GM12873 (cell line): ENCODE results near the gene VWA3A.

Source experiments
- TF ChIP-seq, protein P1 (sequence below): IDR thresholded peaks from 2 replicates; pipeline ENCODE4 v1.5.1; 2012; ENCODE audit warnings: low read depth, mild to moderate bottlenecking, moderate library complexity, low read length, control low read depth; ENCODE audit not compliant: insufficient read depth; ENCODE audit errors: missing control alignments

The VWA3A gene

DNA sequence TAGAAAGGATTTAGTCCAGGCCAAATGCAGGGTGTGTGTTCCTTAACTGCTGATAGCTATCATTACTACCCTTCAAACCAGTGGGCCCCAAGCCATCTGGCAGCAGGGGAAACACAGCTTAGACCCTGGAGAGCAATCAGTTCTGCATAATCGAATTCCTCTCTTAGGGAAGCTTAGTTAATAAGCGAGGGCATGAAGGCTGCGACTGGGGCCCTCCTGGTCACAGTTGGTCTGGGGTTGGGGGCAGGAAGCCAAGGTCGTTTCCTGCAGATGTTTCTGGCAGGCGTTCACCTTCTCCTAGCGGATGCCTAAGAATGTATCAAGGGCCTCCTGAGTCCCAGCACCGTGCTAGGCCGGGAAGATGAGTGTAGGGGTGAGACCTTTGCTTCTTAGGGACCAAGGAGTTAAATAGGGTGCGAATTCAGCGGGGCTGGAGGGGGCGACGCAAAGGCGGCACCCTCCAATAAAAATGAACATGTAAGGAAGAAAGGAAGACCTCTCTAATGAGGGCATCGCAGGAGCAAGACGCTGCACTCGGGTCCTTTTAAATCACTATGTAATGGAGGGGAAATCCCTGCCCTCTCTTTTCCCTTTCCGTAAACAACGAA lies 97.2 kb downstream of the VWA3A start:
- TF ChIP-seq, protein P1, sequence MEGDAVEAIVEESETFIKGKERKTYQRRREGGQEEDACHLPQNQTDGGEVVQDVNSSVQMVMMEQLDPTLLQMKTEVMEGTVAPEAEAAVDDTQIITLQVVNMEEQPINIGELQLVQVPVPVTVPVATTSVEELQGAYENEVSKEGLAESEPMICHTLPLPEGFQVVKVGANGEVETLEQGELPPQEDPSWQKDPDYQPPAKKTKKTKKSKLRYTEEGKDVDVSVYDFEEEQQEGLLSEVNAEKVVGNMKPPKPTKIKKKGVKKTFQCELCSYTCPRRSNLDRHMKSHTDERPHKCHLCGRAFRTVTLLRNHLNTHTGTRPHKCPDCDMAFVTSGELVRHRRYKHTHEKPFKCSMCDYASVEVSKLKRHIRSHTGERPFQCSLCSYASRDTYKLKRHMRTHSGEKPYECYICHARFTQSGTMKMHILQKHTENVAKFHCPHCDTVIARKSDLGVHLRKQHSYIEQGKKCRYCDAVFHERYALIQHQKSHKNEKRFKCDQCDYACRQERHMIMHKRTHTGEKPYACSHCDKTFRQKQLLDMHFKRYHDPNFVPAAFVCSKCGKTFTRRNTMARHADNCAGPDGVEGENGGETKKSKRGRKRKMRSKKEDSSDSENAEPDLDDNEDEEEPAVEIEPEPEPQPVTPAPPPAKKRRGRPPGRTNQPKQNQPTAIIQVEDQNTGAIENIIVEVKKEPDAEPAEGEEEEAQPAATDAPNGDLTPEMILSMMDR: no peak

DNA sequence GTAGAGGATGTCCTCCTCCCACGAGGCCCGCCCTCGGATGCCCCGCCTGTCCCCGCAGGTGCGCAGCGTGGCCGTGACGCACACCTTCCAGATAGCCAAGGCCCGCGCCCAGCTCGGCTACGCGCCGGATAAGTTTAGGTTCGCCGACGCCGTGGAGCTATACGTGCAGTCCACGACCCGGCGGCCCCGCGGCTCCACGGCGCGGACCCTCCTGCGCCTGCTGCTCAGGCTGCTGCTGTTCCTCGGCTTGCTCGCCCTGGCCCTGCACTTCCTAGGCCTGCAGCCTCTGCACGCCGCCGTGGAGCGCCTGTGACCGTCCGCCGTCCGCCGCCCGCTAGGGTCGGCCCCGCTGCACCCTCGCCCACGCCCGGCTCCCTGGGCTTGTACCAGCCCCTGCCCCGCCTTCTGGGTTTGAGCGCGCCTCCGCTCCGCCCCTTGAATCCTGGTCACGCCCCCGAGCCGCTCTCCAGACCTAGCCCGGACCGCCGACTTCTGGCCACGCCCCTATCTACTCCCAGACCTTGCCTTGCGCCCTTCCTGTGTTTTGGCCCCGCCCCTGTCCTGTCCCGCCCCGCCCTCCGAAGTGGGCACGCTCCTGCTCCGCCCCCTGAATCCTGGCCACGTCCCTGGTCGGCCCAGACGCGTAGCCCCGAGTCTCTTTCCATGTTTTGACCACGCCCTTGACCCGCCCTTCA lies 97.9 kb downstream of the VWA3A start:
- TF ChIP-seq, protein P1: no peak

DNA sequence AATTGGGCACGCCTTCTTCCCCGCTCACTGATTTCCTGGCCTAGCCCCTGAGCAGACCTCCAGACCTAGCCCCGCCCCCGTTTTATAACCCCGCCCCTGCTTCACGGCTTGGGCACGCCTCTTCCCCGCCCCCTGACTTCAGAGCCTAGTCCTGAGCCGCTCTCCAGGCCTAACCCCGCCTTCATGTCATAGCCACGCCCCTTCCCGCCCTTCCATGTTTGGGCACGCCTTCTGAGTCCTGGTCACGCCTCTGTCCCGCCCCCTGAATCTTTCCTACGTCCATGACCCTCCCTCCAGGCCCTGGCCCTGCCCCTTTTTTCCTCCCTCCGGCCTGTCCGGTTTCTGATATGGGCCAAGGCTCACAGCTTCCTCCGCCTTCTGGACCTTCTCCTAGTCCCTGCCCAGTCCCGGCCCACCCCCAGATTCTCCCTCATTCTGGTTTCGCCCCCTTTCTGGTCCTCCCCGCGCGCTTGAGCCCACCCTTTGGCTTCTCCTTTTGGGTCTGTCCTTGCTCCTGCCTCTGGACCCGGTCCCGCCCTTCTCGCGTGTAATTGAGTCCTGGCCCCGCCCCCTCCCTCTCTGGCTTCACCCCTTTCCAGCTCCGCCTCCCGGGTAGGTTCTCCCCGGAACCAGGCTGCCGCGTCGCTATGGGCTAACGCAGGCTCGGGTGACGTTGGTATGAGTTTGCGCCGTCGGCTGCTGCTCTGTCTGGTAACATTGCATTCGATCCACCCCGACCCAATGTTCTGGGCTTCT lies 98.6 kb downstream of the VWA3A start:
- TF ChIP-seq, protein P1: no peak

DNA sequence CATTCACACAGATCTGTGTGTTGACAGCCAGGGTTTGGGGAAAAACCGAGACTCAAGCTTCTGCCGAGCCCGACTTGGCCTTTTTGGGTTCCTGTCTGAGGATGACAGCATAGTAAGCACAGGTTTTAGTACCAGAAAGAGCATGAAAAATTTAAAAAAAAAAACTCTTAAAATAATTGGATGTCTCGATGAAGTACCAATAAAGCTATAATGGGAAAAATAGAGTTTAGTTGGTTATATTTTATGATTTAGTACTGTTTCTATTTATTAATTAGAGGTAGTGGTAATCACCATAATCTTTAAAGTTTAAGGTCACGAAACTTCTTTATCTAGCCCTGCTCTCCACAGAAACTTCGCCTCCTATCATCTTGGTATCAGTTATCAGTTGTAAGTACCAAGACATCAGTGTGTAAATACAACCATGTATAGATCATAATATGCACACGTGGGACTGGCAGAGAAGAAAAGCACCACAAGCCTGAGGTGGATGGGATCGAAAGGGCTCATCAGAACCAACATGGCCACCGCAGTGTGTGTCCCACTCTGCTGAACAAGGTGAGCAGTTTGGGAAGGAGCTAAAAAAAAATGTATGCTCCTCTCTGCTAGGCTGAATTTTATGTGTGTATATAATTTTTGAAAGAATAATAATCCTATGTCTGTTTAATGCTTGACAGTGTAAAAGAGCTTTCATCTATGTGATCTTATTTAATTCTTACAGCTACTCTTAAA lies 99.4 kb downstream of the VWA3A start:
- TF ChIP-seq, protein P1: no peak

DNA sequence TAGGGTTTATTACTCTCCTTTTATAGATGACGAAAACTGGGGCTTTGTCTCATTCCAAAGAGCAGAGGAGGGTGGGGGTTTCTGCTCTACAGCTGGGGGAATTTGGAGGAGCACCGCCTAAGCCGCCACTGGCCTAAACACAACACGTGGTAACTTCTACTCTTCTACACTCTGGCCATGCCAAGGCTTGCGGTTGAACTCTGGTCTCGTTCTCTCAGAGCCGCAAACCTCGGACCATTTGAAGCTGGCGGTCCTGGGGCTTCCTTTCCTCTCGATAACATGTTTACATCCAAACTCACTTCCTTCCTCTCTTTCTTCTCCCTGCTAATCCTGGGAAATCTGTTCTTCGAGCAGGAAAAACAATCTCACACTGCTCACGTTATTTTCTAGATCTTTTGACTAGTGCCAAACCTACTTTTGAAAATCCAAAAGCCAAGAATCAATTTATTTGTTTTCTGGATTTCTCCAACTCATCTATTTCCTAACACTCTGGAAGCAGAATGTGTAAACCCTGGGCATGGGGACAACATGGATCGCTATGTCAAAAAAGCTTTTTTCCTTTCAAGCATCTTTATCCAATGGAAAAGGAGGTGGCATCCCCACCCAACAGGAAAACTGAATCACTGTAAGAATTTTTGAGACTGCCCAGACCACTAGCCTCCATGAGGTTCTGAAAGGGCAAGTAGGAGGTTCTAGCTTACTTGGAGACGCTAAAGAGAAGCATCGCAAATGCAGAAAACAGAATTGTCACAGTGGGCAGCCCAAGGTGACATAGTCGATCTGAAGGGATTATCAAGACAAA lies 100.1 kb downstream of the VWA3A start:
- TF ChIP-seq, protein P1: no peak

DNA sequence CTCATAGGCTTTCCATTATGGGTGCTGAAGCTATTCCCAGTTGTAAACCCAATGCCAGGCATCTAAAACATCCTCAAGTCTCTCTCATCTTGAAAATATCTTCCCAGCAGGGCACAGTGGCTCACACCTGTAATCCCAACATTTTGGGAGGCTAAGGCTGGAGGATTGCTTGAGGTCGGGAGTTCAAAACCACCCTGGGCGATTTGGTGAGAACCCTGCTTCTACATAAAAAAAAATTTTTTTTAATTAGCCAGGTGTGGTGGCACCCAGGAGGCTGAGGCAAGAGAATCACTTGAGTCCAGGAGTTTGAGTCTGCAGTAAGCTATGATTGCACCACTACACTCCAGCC lies 100.7 kb downstream of the VWA3A start:
- TF ChIP-seq, protein P1: no peak
